ENCODE results near the gene PKIB. TPM values are rescaled to one million over a fixed set of nuclear protein-coding genes. Genes with fewer than 3 reads are reported as not detected.

The PKIB gene
- total RNA-seq, 1 experiment from 2014 or later = 28.0 TPM

DNA sequence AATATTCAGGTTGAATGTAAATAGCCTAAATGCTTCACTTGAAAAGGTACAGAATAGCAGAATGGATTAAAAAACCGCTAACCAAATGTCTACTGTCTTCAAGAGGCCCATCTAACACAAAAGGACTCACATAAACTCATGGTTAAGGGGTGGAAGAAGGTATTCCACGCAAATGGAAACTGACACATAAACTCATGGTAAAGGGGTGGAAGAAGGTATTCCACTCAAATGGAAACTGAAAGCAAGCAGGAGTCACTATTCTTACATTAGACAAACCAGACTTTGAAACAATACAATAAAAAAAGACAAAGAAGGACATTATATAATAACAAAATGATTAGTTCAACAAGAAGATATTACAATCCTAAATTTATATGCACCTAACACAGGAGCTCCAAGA, 38.3 kb upstream of the PKIB start:
- no peak for DNase-seq
- Histone ChIP-seq H3K9me2 (replicated peaks; ENCODE audit: low read length) (no peaks in the 10 kb centered on the region), H3K36me3 (ENCODE audit: low read depth, low read length) (no peaks in the 10 kb centered on the region), H3K27ac (ENCODE audit: low read length) (no peak overlapping the region), H3K9me3 (ENCODE audit: low read length) (no peaks in the 10 kb centered on the region), H3K4me1 (ENCODE audit: insufficient read depth, low read length) (no peaks in the 10 kb centered on the region), H2AFZ (ENCODE audit: low read length) (no peak overlapping the region), H3K9ac (ENCODE audit: low read length) (no peak overlapping the region), H3K79me2 (ENCODE audit: low read length) (no peaks in the 10 kb centered on the region), H4K20me1 (ENCODE audit: low read length) (no peaks in the 10 kb centered on the region), H3K27me3 (ENCODE audit: low read length) (no peaks in the 10 kb centered on the region), H3K4me2 (ENCODE audit: low read length) (no peak overlapping the region), H3K4me3 (ENCODE audit: low read length) (no peak overlapping the region), H3F3A (ENCODE audit: low read length, unreplicated experiment) (no peaks in the 10 kb centered on the region)
- ChIA-PET CTCF (no interaction called here), POLR2A (ENCODE audit: unreplicated experiment) (no interaction called here)
- intact Hi-C loops (cut with micrococcal nuclease) = no loop called here
- no peak for ATAC-seq
- BruUV-seq (replicated peaks) = no TSS peak
- TF ChIP-seq EZH2 (IDR thresholded peaks at IDR 0.05; ENCODE audit: low read length, unreplicated experiment) (no peak), EZH2phosphoT487 (IDR thresholded peaks at IDR 0.05; ENCODE audit: borderline replicate concordance, low read length) (no peak)
- TF ChIP-seq, protein P1, sequence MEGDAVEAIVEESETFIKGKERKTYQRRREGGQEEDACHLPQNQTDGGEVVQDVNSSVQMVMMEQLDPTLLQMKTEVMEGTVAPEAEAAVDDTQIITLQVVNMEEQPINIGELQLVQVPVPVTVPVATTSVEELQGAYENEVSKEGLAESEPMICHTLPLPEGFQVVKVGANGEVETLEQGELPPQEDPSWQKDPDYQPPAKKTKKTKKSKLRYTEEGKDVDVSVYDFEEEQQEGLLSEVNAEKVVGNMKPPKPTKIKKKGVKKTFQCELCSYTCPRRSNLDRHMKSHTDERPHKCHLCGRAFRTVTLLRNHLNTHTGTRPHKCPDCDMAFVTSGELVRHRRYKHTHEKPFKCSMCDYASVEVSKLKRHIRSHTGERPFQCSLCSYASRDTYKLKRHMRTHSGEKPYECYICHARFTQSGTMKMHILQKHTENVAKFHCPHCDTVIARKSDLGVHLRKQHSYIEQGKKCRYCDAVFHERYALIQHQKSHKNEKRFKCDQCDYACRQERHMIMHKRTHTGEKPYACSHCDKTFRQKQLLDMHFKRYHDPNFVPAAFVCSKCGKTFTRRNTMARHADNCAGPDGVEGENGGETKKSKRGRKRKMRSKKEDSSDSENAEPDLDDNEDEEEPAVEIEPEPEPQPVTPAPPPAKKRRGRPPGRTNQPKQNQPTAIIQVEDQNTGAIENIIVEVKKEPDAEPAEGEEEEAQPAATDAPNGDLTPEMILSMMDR (conservative IDR thresholded peaks at IDR 0.05; ENCODE audit: low read depth, low read length) = no peak

DNA sequence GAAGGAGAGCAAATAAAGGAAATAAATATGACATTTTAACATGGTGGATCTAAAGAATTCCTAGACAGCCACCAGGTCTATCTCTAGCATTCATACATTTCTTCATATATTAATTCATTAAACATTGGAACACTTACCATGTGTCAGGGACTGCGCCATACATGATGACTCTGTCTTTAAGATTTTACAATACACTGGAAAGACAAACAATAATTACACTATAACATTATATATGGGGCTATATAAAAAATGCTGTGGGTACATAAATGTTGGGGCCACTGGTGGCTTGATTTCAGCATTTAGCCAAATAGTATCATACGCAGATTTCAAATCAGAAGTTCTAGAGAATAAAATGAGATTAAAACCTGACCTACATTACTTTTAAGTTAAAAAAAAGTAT, 33.3 kb upstream of the PKIB start:
- no TSS peak for BruUV-seq (replicated peaks)
- no peaks in the 10 kb centered on the region for H3F3A ChIP-seq (ENCODE audit: low read length, unreplicated experiment)
- CTCF ChIA-PET = no interaction called here
- no peaks in the 10 kb centered on the region for H3K9me2 ChIP-seq (replicated peaks; ENCODE audit: low read length)
- no peak overlapping the region for H3K4me2 ChIP-seq (ENCODE audit: low read length)
- H3K27me3 ChIP-seq (ENCODE audit: low read length) = no peaks in the 10 kb centered on the region
- no peak overlapping the region for H2AFZ ChIP-seq (ENCODE audit: low read length)
- intact Hi-C loops (cut with micrococcal nuclease) = no loop called here
- H4K20me1 ChIP-seq (ENCODE audit: low read length) = no peaks in the 10 kb centered on the region
- no peak overlapping the region for H3K9ac ChIP-seq (ENCODE audit: low read length)
- no peaks in the 10 kb centered on the region for H3K36me3 ChIP-seq (ENCODE audit: low read depth, low read length)
- 0 out of 2 replicates have a peak, but pooled peaks cover 4% of the 10 kb centered on the region for H3K4me1 ChIP-seq (ENCODE audit: insufficient read depth, low read length)
- H3K27ac ChIP-seq (ENCODE audit: low read length) = no peak overlapping the region
- POLR2A ChIA-PET (ENCODE audit: unreplicated experiment) = no interaction called here
- DNase-seq (no peak), ATAC-seq (no peak)
- H3K9me3 ChIP-seq (ENCODE audit: low read length) = no peaks in the 10 kb centered on the region
- no peak for TF ChIP-seq EZH2phosphoT487 (IDR thresholded peaks at IDR 0.05; ENCODE audit: borderline replicate concordance, low read length)
- TF ChIP-seq EZH2 (IDR thresholded peaks at IDR 0.05; ENCODE audit: low read length, unreplicated experiment) = no peak
- TF ChIP-seq, protein P1 (conservative IDR thresholded peaks at IDR 0.05; ENCODE audit: low read depth, low read length) = no peak
- H3K4me3 ChIP-seq (ENCODE audit: low read length) = no peak overlapping the region
- no peaks in the 10 kb centered on the region for H3K79me2 ChIP-seq (ENCODE audit: low read length)

DNA sequence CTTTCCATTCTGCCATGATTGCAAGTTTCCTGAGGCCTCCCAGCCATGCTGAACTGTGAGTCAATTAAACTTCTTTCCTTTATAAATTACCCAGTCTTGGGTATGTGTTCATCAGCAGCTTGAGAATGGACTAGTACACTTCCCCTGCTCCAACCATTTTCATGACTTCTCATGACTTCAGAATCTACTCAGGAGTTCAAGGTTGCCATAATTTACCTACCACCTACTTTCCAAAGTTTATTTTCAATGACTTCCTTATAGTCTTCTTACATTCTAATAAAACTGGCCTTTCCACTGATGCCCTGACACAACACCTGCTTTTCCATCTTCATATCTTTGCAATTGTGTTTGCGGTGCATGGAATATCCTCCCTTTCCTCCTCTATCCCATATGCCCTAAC, 31.2 kb upstream of the PKIB start:
- Histone ChIP-seq H3K4me3 (ENCODE audit: low read length) (no peak overlapping the region), H3K4me1 (ENCODE audit: insufficient read depth, low read length) (0 out of 2 replicates have a peak, but pooled peaks cover 4% of the 10 kb centered on the region), H3K4me2 (ENCODE audit: low read length) (no peak overlapping the region), H3F3A (ENCODE audit: low read length, unreplicated experiment) (no peaks in the 10 kb centered on the region), H3K27ac (ENCODE audit: low read length) (no peak overlapping the region), H3K36me3 (ENCODE audit: low read depth, low read length) (no peaks in the 10 kb centered on the region), H3K9me3 (ENCODE audit: low read length) (no peaks in the 10 kb centered on the region), H3K27me3 (ENCODE audit: low read length) (no peaks in the 10 kb centered on the region), H2AFZ (ENCODE audit: low read length) (no peak overlapping the region), H3K9me2 (replicated peaks; ENCODE audit: low read length) (no peaks in the 10 kb centered on the region), H4K20me1 (ENCODE audit: low read length) (no peaks in the 10 kb centered on the region), H3K9ac (ENCODE audit: low read length) (no peak overlapping the region), H3K79me2 (ENCODE audit: low read length) (no peaks in the 10 kb centered on the region)
- POLR2A ChIA-PET (ENCODE audit: unreplicated experiment) = no interaction called here
- TF ChIP-seq EZH2 (IDR thresholded peaks at IDR 0.05; ENCODE audit: low read length, unreplicated experiment) = no peak
- ATAC-seq (no peak), DNase-seq (no peak)
- CTCF ChIA-PET = no interaction called here
- intact Hi-C loops (cut with micrococcal nuclease) = no loop called here
- no TSS peak for BruUV-seq (replicated peaks)
